Upper lobe of left lung (tissue), 6 donors: ENCODE data around the gene OR52K2. TPM values are rescaled to one million over a fixed set of nuclear protein-coding genes. Genes with fewer than 3 reads are reported as not detected.

Source experiments
- ATAC-seq, 2 donors: fragments of 200-7000 bp; cut with Tn5 transposase; one replicate each; pipeline ENCODE4 v1.9.1; 2022; ENCODE audit warnings: mild to moderate bottlenecking in 2 of 2, moderate library complexity in 2 of 2; ENCODE audit not compliant: low FRiP score in 2 of 2
- DNase-seq, 2 donors: peaks; one replicate each; pipeline ENCODE4 v3.0.0-alpha.2; 2019 to 2020
- H3K27ac ChIP-seq, 4 donors: fragments of 200-600 bp; sonication (generic); one replicate each; pipeline ENCODE4 v1.5.1; 2016 to 2019
- H3K27me3 ChIP-seq, 4 donors: fragments of 200-600 bp; sonication (generic); one replicate each; pipeline ENCODE4 v1.5.1; 2017 to 2019
- H3K36me3 ChIP-seq, 4 donors: fragments of 200-600 bp; sonication (generic); one replicate each; pipeline ENCODE4 v1.5.1; 2016 to 2019
- H3K4me1 ChIP-seq, 4 donors: fragments of 200-600 bp; sonication (generic); one replicate each; pipeline ENCODE4 v1.5.1; 2018 to 2019
- H3K4me3 ChIP-seq, 4 donors: fragments of 200-600 bp; sonication (generic); one replicate each; pipeline ENCODE4 v1.5.1; 2017 to 2019; ENCODE audit warnings: mild to moderate bottlenecking in 2 of 4, moderate library complexity in 1 of 4
- H3K9me3 ChIP-seq, 4 donors: fragments of 200-600 bp; sonication (generic); one replicate each; pipeline ENCODE4 v1.5.1; 2018 to 2019
- EP300 ChIP-seq, 4 donors: sonication (generic); formaldehyde crosslinking; IDR thresholded peaks; one replicate each; pipeline ENCODE4 v1.5.1; 2017; ENCODE audit warnings: antibody characterized with exemption in 4 of 4, control low read depth in 2 of 4
- POLR2A ChIP-seq, 4 donors: fragments of 450-650 bp; IDR thresholded peaks; one replicate each; pipeline ENCODE4 v1.5.1; 2016 to 2017; ENCODE audit warnings: antibody characterized with exemption in 4 of 4, mild to moderate bottlenecking in 2 of 4
- POLR2AphosphoS5 ChIP-seq, 2 donors: sonication (generic); formaldehyde crosslinking; IDR thresholded peaks; one replicate each; pipeline ENCODE4 v1.5.1; 2017; ENCODE audit warnings: antibody characterized with exemption in 2 of 2
- WGBS, 2 donors: methylation state at CpG; one replicate each; pipeline ENCODE4 v1.1.5; 2017 to 2018; 5-methylcytosine and 5-hydroxymethylcytosine counted together
- total RNA-seq, 6 donors: library from RNA; depleted of rRNA in 4 of 6; stranded (reverse); fragments of >200 nt in 4 of 6; gene quantifications; one replicate each; pipeline versions ENCODE4 v1.1.0 to v1.2.1, GENCODE V29; 2016 to 2021
- TF ChIP-seq, protein P1 (sequence below), 6 experiments: fragments of 450-650 bp in 4 of 6; fragments of 200-600 bp in 2 of 6; sonication (generic) in 2 of 6; IDR thresholded peaks; one replicate each; pipeline ENCODE4 v1.5.1; 2016 to 2019; ENCODE audit warnings: antibody characterized with exemption in 6 of 6
- donor health status: DM: no; HTN: no; CAD: no; lungs with moderate emphysema.
- donor health status: DM: no; HTN: yes; CAD: no; lungs with severe emphysema.

The OR52K2 gene
- total RNA-seq, 6 donors from 2014 or later: not detected

DNA sequence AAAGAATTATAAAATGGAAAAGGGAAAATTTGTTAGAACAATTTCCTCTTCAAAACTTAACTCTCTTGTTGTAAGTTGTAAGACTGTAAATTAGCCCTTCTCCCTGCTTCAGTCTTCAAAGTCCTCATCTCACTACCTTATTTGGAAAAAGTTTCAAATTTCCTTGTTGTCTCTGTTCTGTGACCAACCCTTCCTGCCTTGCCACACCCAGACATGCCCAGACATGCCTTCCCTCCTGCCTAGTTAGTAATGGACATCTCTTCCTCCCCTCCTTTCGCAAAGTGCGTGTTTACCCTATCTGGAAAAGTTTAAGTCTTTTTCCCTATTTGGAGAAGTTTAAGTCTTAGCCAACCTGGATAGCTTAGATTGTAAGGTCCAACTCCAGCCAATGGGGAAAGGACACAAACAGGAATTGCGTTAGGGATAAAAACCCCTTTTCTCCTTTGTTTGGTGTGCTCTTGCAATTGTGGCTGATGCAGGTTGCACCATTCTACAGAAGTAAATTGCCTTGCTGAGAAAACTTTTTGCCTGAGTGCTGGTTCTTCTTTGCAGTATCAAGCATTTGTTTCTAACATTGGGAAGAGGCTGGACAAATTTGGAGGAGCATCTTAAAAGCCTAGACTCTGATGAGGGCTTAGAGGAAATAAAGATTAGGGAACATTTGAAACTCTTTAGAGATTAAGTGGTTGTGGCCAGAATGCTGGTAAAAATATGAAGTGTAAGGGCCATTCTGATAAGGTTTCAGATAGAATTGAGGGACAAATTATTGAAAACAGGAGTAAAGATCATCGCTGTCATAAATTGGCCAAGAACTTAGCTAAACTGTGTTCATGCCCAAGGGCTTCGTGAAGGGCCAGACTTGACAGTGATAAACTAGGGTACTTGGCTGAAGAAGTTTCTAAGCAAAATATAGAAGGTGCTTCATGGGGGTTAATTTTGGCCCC, 15.4 kb downstream of the OR52K2 start:
- Histone ChIP-seq H3K4me3 (no peak overlapping the region), H3K9me3 (peaks cover 0 to 12% (median 3%) of the 10 kb centered on the region in 4 donors), H3K27me3 (no peaks in the 10 kb centered on the region), H3K27ac (no peak overlapping the region), H3K4me1 (peaks cover 0 to 5% (median 0%) of the 10 kb centered on the region in 4 donors), H3K36me3 (no peaks in the 10 kb centered on the region)
- TF ChIP-seq, protein P1, sequence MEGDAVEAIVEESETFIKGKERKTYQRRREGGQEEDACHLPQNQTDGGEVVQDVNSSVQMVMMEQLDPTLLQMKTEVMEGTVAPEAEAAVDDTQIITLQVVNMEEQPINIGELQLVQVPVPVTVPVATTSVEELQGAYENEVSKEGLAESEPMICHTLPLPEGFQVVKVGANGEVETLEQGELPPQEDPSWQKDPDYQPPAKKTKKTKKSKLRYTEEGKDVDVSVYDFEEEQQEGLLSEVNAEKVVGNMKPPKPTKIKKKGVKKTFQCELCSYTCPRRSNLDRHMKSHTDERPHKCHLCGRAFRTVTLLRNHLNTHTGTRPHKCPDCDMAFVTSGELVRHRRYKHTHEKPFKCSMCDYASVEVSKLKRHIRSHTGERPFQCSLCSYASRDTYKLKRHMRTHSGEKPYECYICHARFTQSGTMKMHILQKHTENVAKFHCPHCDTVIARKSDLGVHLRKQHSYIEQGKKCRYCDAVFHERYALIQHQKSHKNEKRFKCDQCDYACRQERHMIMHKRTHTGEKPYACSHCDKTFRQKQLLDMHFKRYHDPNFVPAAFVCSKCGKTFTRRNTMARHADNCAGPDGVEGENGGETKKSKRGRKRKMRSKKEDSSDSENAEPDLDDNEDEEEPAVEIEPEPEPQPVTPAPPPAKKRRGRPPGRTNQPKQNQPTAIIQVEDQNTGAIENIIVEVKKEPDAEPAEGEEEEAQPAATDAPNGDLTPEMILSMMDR (IDR thresholded peaks at IDR 0.05): no peak
- no peak for TF ChIP-seq POLR2AphosphoS5 (IDR thresholded peaks at IDR 0.05)
- no peak for TF ChIP-seq EP300 (IDR thresholded peaks at IDR 0.05)
- no peak for TF ChIP-seq POLR2A (IDR thresholded peaks at IDR 0.05)
- ATAC-seq: no peak
- no peak for DNase-seq
- 90 to 94% methylated on average over 5 of the region's 5 CpGs for WGBS, 2 donors

DNA sequence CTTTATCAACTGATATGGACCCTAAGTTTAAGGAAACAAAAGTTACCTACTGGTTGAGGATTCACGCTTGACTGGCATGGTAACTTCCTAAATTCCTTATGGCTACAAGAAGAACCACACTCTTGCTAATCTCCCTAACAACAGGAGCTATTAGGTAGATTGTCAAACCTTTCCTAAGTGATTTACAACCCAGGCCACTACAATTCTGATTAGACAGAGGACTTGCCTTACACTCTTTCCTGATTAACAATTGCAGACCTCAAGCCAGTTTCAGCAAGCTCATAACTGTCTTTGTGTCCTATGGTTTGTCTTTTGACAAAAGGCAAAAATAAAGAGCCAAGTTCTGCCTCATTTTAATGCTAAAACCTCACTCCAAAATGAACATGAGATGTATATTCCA, 16.3 kb downstream of the OR52K2 start:
- WGBS, 2 donors: 35 to 100% methylated on average over 1 of the region's 1 CpG
- ATAC-seq: no peak

DNA sequence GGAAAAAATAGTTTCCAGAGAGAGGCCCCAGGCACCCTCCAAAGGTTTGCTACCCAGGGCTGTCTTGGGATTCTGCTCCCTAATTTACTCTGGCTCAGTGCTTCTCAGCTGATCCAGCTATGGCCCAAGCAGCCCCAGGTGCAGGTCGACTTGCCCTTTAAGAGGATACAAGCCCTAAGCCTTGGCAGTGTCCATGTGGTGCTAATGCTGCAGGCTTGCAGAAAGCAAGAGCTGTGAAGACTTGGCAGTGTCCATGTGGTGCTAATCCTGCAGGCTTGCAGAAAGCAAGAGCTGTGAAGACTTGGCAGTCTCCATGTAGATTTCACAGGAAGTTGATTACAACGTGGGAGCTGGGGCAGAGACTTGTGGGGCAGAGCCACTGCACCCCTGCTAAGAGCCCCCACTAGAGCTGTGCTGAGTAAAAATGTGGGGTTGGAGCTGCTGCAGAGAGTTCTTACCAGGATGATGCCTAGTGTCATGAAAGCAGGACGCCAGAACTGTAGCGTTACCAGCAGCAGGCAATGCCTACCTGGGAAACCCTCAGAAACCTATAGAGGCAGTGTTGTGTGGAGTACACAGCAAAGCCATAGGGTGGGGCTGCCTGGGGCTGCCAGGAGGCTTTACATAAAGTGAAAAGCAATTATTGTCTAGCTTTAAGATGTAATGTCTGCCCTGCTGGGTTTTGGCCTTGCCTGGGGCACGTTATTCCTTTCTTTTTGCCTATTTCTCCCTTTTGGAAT, 17.2 kb downstream of the OR52K2 start:
- WGBS, 2 donors: 53 to 57% methylated on average over 5 of the region's 5 CpGs
- peaks cover 0 to 12% (median 3%) of the 10 kb centered on the region in 4 donors for H3K9me3 ChIP-seq
- no peaks in the 10 kb centered on the region for H3K4me1 ChIP-seq
- H3K27ac ChIP-seq: no peak overlapping the region
- TF ChIP-seq POLR2A (IDR thresholded peaks at IDR 0.05): no peak
- TF ChIP-seq, protein P1 (IDR thresholded peaks at IDR 0.05): no peak
- ATAC-seq (no peak), DNase-seq (no peak)
- H3K36me3 ChIP-seq: no peaks in the 10 kb centered on the region
- no peak overlapping the region for H3K4me3 ChIP-seq
- H3K27me3 ChIP-seq: no peaks in the 10 kb centered on the region

More for the DNA sequence above, 16.3 kb downstream of the OR52K2 start:
- peaks cover 0 to 12% (median 3%) of the 10 kb centered on the region in 4 donors for H3K9me3 ChIP-seq
- TF ChIP-seq POLR2AphosphoS5 (IDR thresholded peaks at IDR 0.05) (no peak), EP300 (IDR thresholded peaks at IDR 0.05) (no peak), POLR2A (IDR thresholded peaks at IDR 0.05) (no peak)
- TF ChIP-seq, protein P1 (IDR thresholded peaks at IDR 0.05): no peak
- no peaks in the 10 kb centered on the region for H3K27me3 ChIP-seq
- H3K4me3 ChIP-seq: no peak overlapping the region
- H3K36me3 ChIP-seq: no peaks in the 10 kb centered on the region
- H3K4me1 ChIP-seq: no peaks in the 10 kb centered on the region
- DNase-seq: no peak
- H3K27ac ChIP-seq: no peak overlapping the region

DNA sequence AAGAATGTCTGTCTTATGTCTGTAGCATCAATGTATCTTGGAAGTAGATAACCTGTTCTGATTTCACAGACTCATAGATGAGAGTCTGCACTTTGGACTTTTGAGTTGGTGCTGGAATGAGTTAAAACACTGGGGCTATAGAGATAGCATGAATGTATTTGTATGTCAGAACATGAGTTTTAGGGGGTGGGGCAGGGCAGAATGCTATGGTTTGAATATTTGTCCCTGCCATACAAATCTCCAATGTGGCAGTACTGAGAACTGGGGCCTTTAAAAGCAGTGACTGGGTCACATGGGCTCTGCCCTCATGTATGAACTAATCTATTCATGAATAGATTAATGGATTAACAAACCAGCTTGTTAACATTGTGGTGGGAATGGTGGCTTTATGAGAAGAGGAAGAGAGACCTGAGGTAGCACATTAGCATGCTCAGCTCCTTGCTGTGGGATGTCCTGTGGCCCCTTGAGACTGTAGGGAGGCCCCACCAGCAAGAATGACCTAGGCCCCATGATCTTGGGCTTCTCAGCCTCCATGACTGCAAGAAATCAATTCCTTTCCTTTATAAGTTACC, 17.9 kb downstream of the OR52K2 start:
- no peak for DNase-seq
- Histone ChIP-seq H3K27me3 (no peaks in the 10 kb centered on the region), H3K9me3 (peaks cover 0 to 12% (median 3%) of the 10 kb centered on the region in 4 donors), H3K27ac (no peak overlapping the region), H3K4me1 (no peaks in the 10 kb centered on the region), H3K36me3 (no peaks in the 10 kb centered on the region), H3K4me3 (no peak overlapping the region)
- no peak for ATAC-seq
- TF ChIP-seq EP300 (IDR thresholded peaks at IDR 0.05): no peak
- TF ChIP-seq, protein P1 (IDR thresholded peaks at IDR 0.05): no peak
- TF ChIP-seq POLR2A (IDR thresholded peaks at IDR 0.05): no peak
- no peak for TF ChIP-seq POLR2AphosphoS5 (IDR thresholded peaks at IDR 0.05)
